Stomach (tissue), 9 donors: ENCODE results near the gene SH3GL1. TPM values are rescaled to one million over a fixed set of nuclear protein-coding genes. Genes with fewer than 3 reads are reported as not detected.

Source experiments
- DNase-seq, 2 donors: peaks; one replicate each; pipeline versions ENCODE4 v3.0.0 to v3.0.0-alpha.2; 2013 to 2019
- H3K27ac ChIP-seq, 5 donors: fragments of 200-600 bp in 4 of 5; sonication (generic) in 4 of 5; one replicate each; pipeline ENCODE4 v1.5.1; 2013 to 2019; ENCODE audit warnings: mild to moderate bottlenecking in 1 of 5, moderate library complexity in 1 of 5
- H3K27me3 ChIP-seq, 3 donors: fragments of 200-600 bp; sonication (generic); one replicate each; pipeline ENCODE4 v1.5.1; 2017 to 2019; ENCODE audit warnings: mixed run types in 1 of 3
- H3K36me3 ChIP-seq, 4 donors: fragments of 200-600 bp; sonication (generic); 1 replicate in 3 of 4; 2 replicates in 1 of 4; pipeline ENCODE4 v1.5.1; 2016 to 2019
- H3K4me1 ChIP-seq, 4 donors: fragments of 200-600 bp; sonication (generic); one replicate each; pipeline ENCODE4 v1.5.1; 2016 to 2019
- H3K4me3 ChIP-seq, 4 donors: fragments of 200-600 bp; sonication (generic) in 3 of 4; one replicate each; pipeline ENCODE4 v1.5.1; 2016 to 2019; ENCODE audit warnings: mild to moderate bottlenecking in 1 of 4
- H3K9me3 ChIP-seq, 4 donors: fragments of 200-600 bp; sonication (generic); one replicate each; pipeline ENCODE4 v1.5.1; 2016 to 2019
- CTCF ChIP-seq, 7 experiments: fragments of 450-650 bp in 4 of 7; fragments of 200-600 bp in 3 of 7; sonication (generic) in 3 of 7; IDR thresholded peaks; one replicate each; pipeline ENCODE4 v1.5.1; 2016 to 2019; ENCODE audit warnings: antibody characterized with exemption in 7 of 7, control low read depth in 2 of 7, mild to moderate bottlenecking in 1 of 7
- EP300 ChIP-seq: sonication (generic); formaldehyde crosslinking; IDR thresholded peaks from one replicate; pipeline ENCODE4 v1.6.1; 2017; ENCODE audit warnings: antibody characterized with exemption
- POLR2A ChIP-seq, 4 donors: fragments of 450-650 bp; IDR thresholded peaks; one replicate each; pipeline ENCODE4 v1.6.1; 2016; ENCODE audit warnings: antibody characterized with exemption in 4 of 4, control low read depth in 2 of 4, mild to moderate bottlenecking in 1 of 4, moderate library complexity in 1 of 4
- POLR2AphosphoS5 ChIP-seq, 3 donors: sonication (generic); formaldehyde crosslinking; IDR thresholded peaks; one replicate each; pipeline ENCODE4 v1.6.1; 2016; ENCODE audit warnings: antibody characterized with exemption in 3 of 3
- WGBS, 5 donors: extraction: QIAGEN DNeasy Blood & Tissue Kit in 3 of 5; methylation state at CpG; one replicate each; pipeline versions ENCODE4 v1.1.5 to v1.1.7; 2013 to 2018; 5-methylcytosine and 5-hydroxymethylcytosine counted together
- intact Hi-C: fragments of 100-400 bp; cut with DNase I; formaldehyde crosslinking; loops from one replicate; pipeline ENCODE4 v1.15.1; 2023; ENCODE audit warnings: low total_unique reads
- polyA plus RNA-seq, 3 donors: library from polyadenylated mRNA; stranded (reverse); fragments of 200-250 nt; gene quantifications; one replicate each; pipeline ENCODE4 v1.2.3, GENCODE V29; 2013
- total RNA-seq, 5 donors: library from RNA; depleted of rRNA; stranded (reverse); fragments of >200 nt; gene quantifications; one replicate each; pipeline versions ENCODE4 v1.1.0 to v1.2.3, GENCODE V29; 2014 to 2016
- donor health status: healthy with polysubstance abuse.
- donor health status: Bipolar disorder and iron deficiency.
- donor health status: healthy.

SH3GL1 gene
- total and polyA plus RNA-seq, 8 donors = 14.8 to 111 (median 36.9) TPM

- Histone ChIP-seq H3K27ac (peak overlapping the region in 1 of 5 donors; percentile 38), H3K9me3 (peaks cover 0 to 11% (median 0%) of the 10 kb centered on the region in 4 donors), H3K4me3 (no peak overlapping the region), H3K4me1 (peaks cover 16 to 23% (median 22%) of the 10 kb centered on the region in 4 donors), H3K36me3 (no peaks in the 10 kb centered on the region), H3K27me3 (peaks cover 0 to 29% (median 0%) of the 10 kb centered on the region in 3 donors)
- WGBS, 5 donors = 85 to 94% (median 87%) methylated on average over 8 to 9 of the region's 9 CpGs
- DNase-seq = no peak
- intact Hi-C loops = no loop called here
- TF ChIP-seq EP300 (no peak), POLR2AphosphoS5 (IDR thresholded peaks at IDR 0.05) (no peak), CTCF (IDR thresholded peaks at IDR 0.05) (no peak), POLR2A (IDR thresholded peaks at IDR 0.05) (no peak)
These were observed 76.7 kb downstream of the SH3GL1 start for GRCh38 chr19:4323692-4324091.

GRCh38 chr19:4322942-4323665 is 77.2 kb downstream of the SH3GL1 start:
- WGBS, 5 donors = 43 to 87% (median 67%) methylated on average over 20 to 37 of the region's 37 CpGs
- intact Hi-C loops = no loop called here
- H3K36me3 ChIP-seq = no peaks in the 10 kb centered on the region
- TF ChIP-seq CTCF (IDR thresholded peaks at IDR 0.05) (no peak), EP300 (no peak), POLR2AphosphoS5 (IDR thresholded peaks at IDR 0.05) (no peak), POLR2A (IDR thresholded peaks at IDR 0.05) (no peak)
- peak; percentile 48 to 86 for DNase-seq
- peaks cover 0 to 23% (median 0%) of the 10 kb centered on the region in 3 donors for H3K27me3 ChIP-seq
- H3K27ac ChIP-seq = peak overlapping the region in 2 of 5 donors; percentile 34 to 38
- no peak overlapping the region for H3K4me3 ChIP-seq
- H3K9me3 ChIP-seq = peaks cover 0 to 11% (median 0%) of the 10 kb centered on the region in 4 donors
- peaks cover 16 to 18% (median 17%) of the 10 kb centered on the region in 4 donors for H3K4me1 ChIP-seq

- H3K4me1 ChIP-seq = no peaks in the 10 kb centered on the region
- TF ChIP-seq POLR2A (IDR thresholded peaks at IDR 0.05) (no peak), CTCF (IDR thresholded peaks at IDR 0.05) (no peak), POLR2AphosphoS5 (IDR thresholded peaks at IDR 0.05) (no peak), EP300 (no peak)
- no peak overlapping the region for H3K4me3 ChIP-seq
- peaks cover 0 to 11% (median 0%) of the 10 kb centered on the region in 4 donors for H3K9me3 ChIP-seq
- WGBS, 5 donors = 87 to 97% (median 97%) methylated on average over 2 of the region's 2 CpGs
- H3K27ac ChIP-seq = no peak overlapping the region
- no peak for DNase-seq
- intact Hi-C loops = no loop called here
- peaks cover 0 to 8% (median 0%) of the 10 kb centered on the region in 3 donors for H3K27me3 ChIP-seq
- no peaks in the 10 kb centered on the region for H3K36me3 ChIP-seq
These were observed 79.9 kb downstream of the SH3GL1 start for GRCh38 chr19:4320419-4320818.

GRCh38 chr19:4319067-4319718 is 81.2 kb downstream of the SH3GL1 start:
- H3K27ac ChIP-seq = no peak overlapping the region
- H3K4me3 ChIP-seq = no peak overlapping the region
- WGBS, 5 donors = 92 to 97% (median 94%) methylated on average over 2 of the region's 2 CpGs
- peaks cover 0 to 8% (median 0%) of the 10 kb centered on the region in 3 donors for H3K27me3 ChIP-seq
- DNase-seq = no peak
- peaks cover 0 to 11% (median 0%) of the 10 kb centered on the region in 4 donors for H3K9me3 ChIP-seq
- no peak for TF ChIP-seq POLR2A (IDR thresholded peaks at IDR 0.05)
- TF ChIP-seq EP300 = no peak
- TF ChIP-seq POLR2AphosphoS5 (IDR thresholded peaks at IDR 0.05) = no peak
- no peak for TF ChIP-seq CTCF (IDR thresholded peaks at IDR 0.05)
- intact Hi-C loops = no loop called here
- H3K4me1 ChIP-seq = peaks cover 0 to 2% (median 0%) of the 10 kb centered on the region in 4 donors
- H3K36me3 ChIP-seq = no peaks in the 10 kb centered on the region
